Glutamatergic neuron (in vitro differentiated cells): Measurements from ENCODE around the gene TLCD5. TPM values are rescaled to one million over a fixed set of nuclear protein-coding genes. Genes with fewer than 3 reads are reported as not detected.
A peak's percentile ranks its signal among the peaks of the same experiment; 100 is the strongest.

Experiments used
- DNase-seq: peaks from one replicate; pipeline ENCODE4 v3.0.0; 2022
- H3K27ac Mint-ChIP-seq: one replicate; pipeline ENCODE4 v1.8.0; 2020; ENCODE audit warnings: mild to moderate bottlenecking, mixed read lengths, inconsistent platforms; ENCODE audit not compliant: unreplicated experiment
- H3K27me3 Mint-ChIP-seq: one replicate; pipeline ENCODE4 v1.8.0; 2020; ENCODE audit warnings: mild to moderate bottlenecking, moderate library complexity, mixed read lengths, inconsistent platforms; ENCODE audit not compliant: unreplicated experiment
- H3K36me3 Mint-ChIP-seq: one replicate; pipeline ENCODE4 v1.8.0; 2020; ENCODE audit warnings: mild to moderate bottlenecking, mixed read lengths, inconsistent platforms; ENCODE audit not compliant: unreplicated experiment
- H3K4me1 Mint-ChIP-seq: one replicate; pipeline ENCODE4 v1.8.0; 2020; ENCODE audit warnings: mild to moderate bottlenecking, low read depth, mixed read lengths, inconsistent platforms; ENCODE audit not compliant: unreplicated experiment
- H3K4me3 Mint-ChIP-seq: one replicate; pipeline ENCODE4 v1.8.0; 2020; ENCODE audit warnings: mild to moderate bottlenecking, mixed read lengths, inconsistent platforms; ENCODE audit not compliant: unreplicated experiment
- H3K9me3 Mint-ChIP-seq: one replicate; pipeline ENCODE4 v1.8.0; 2020; ENCODE audit warnings: mild to moderate bottlenecking, moderate library complexity, mixed read lengths, inconsistent platforms; ENCODE audit not compliant: unreplicated experiment
- total RNA-seq: library from RNA; stranded (reverse); fragmentation: NEBNext Ultra II Directional; extraction: Animal tissue kit (Norgen Biotek cat#: 25700); gene quantifications from one replicate; pipeline ENCODE4 v1.2.1, GENCODE V29; 2021; ENCODE audit not compliant: unreplicated experiment
- TF ChIP-seq, protein P1 (sequence below): fragments of 200-600 bp; sonication (generic); IDR thresholded peaks from one replicate; pipeline ENCODE4 v1.5.0; 2021; ENCODE audit not compliant: partially characterized antibody, unreplicated experiment

Gene TLCD5
- total RNA-seq, 1 donor from 2014 or later, result 15.8 TPM

GRCh38 chr11:120306519-120307242 is 18.4 kb upstream of the TLCD5 start:
- DNase-seq, result no peak
- Mint-ChIP-seq H3K27ac (no peak overlapping the region), H3K27me3 (peaks cover 2% of the 10 kb centered on the region), H3K4me1 (peaks cover 5% of the 10 kb centered on the region), H3K9me3 (no peaks in the 10 kb centered on the region), H3K4me3 (no peak overlapping the region), H3K36me3 (no peaks in the 10 kb centered on the region)
- TF ChIP-seq, protein P1, sequence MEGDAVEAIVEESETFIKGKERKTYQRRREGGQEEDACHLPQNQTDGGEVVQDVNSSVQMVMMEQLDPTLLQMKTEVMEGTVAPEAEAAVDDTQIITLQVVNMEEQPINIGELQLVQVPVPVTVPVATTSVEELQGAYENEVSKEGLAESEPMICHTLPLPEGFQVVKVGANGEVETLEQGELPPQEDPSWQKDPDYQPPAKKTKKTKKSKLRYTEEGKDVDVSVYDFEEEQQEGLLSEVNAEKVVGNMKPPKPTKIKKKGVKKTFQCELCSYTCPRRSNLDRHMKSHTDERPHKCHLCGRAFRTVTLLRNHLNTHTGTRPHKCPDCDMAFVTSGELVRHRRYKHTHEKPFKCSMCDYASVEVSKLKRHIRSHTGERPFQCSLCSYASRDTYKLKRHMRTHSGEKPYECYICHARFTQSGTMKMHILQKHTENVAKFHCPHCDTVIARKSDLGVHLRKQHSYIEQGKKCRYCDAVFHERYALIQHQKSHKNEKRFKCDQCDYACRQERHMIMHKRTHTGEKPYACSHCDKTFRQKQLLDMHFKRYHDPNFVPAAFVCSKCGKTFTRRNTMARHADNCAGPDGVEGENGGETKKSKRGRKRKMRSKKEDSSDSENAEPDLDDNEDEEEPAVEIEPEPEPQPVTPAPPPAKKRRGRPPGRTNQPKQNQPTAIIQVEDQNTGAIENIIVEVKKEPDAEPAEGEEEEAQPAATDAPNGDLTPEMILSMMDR, result peak; percentile 18

- no peaks in the 10 kb centered on the region for H3K9me3 Mint-ChIP-seq
- TF ChIP-seq, protein P1, result no peak
- H3K27ac Mint-ChIP-seq, result no peak overlapping the region
- DNase-seq, result no peak
- peaks cover 5% of the 10 kb centered on the region for H3K4me1 Mint-ChIP-seq
- H3K4me3 Mint-ChIP-seq, result no peak overlapping the region
- peaks cover 3% of the 10 kb centered on the region for H3K27me3 Mint-ChIP-seq
- H3K36me3 Mint-ChIP-seq, result no peaks in the 10 kb centered on the region
Measured at GRCh38 chr11:120307476-120307875, 17.6 kb upstream of the TLCD5 start.

- TF ChIP-seq, protein P1, result no peak
- peaks cover 5% of the 10 kb centered on the region for H3K4me1 Mint-ChIP-seq
- H3K9me3 Mint-ChIP-seq, result no peaks in the 10 kb centered on the region
- DNase-seq, result no peak
- H3K27ac Mint-ChIP-seq, result no peak overlapping the region
- H3K27me3 Mint-ChIP-seq, result peaks cover 3% of the 10 kb centered on the region
- no peak overlapping the region for H3K4me3 Mint-ChIP-seq
- no peaks in the 10 kb centered on the region for H3K36me3 Mint-ChIP-seq
Measured at GRCh38 chr11:120308081-120308480, 17.0 kb upstream of the TLCD5 start.

DNA sequence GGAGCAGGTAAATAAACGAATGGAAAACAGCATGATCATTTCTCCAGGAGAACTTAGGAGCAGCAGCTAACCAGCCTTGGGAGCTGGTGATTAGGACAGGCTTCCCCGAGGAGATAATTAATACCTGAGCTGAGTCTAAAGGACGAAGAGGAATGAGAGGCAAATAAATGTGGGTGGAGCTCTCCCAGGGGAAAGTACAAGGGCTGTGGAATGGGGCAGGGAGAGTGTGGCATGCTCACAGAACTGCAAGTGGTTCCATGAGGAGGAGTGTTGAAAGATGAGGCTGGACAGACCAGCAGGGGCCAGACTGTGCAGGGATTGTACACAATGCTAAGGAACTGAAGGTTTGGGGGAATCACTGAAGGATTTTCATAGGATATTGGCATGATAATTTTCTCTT is 14.2 kb upstream of the TLCD5 start:
- H3K27ac Mint-ChIP-seq, result no peak overlapping the region
- DNase-seq, result no peak
- H3K27me3 Mint-ChIP-seq, result peaks cover 3% of the 10 kb centered on the region
- no peaks in the 10 kb centered on the region for H3K36me3 Mint-ChIP-seq
- TF ChIP-seq, protein P1, result no peak
- H3K4me3 Mint-ChIP-seq, result no peak overlapping the region
- no peaks in the 10 kb centered on the region for H3K9me3 Mint-ChIP-seq
- H3K4me1 Mint-ChIP-seq, result peaks cover 5% of the 10 kb centered on the region

GRCh38 chr11:120314861-120315260 is 10.2 kb upstream of the TLCD5 start:
- H3K36me3 Mint-ChIP-seq, result no peaks in the 10 kb centered on the region
- TF ChIP-seq, protein P1, result no peak
- H3K27me3 Mint-ChIP-seq, result peaks cover 1% of the 10 kb centered on the region
- DNase-seq, result no peak
- peaks cover 4% of the 10 kb centered on the region for H3K4me1 Mint-ChIP-seq
- H3K27ac Mint-ChIP-seq, result no peak overlapping the region
- H3K9me3 Mint-ChIP-seq, result no peaks in the 10 kb centered on the region
- no peak overlapping the region for H3K4me3 Mint-ChIP-seq
